ENCODE results near the gene CAMSAP2. TPM values are rescaled to one million over a fixed set of nuclear protein-coding genes. Genes with fewer than 3 reads are reported as not detected.

The CAMSAP2 gene, protein sequence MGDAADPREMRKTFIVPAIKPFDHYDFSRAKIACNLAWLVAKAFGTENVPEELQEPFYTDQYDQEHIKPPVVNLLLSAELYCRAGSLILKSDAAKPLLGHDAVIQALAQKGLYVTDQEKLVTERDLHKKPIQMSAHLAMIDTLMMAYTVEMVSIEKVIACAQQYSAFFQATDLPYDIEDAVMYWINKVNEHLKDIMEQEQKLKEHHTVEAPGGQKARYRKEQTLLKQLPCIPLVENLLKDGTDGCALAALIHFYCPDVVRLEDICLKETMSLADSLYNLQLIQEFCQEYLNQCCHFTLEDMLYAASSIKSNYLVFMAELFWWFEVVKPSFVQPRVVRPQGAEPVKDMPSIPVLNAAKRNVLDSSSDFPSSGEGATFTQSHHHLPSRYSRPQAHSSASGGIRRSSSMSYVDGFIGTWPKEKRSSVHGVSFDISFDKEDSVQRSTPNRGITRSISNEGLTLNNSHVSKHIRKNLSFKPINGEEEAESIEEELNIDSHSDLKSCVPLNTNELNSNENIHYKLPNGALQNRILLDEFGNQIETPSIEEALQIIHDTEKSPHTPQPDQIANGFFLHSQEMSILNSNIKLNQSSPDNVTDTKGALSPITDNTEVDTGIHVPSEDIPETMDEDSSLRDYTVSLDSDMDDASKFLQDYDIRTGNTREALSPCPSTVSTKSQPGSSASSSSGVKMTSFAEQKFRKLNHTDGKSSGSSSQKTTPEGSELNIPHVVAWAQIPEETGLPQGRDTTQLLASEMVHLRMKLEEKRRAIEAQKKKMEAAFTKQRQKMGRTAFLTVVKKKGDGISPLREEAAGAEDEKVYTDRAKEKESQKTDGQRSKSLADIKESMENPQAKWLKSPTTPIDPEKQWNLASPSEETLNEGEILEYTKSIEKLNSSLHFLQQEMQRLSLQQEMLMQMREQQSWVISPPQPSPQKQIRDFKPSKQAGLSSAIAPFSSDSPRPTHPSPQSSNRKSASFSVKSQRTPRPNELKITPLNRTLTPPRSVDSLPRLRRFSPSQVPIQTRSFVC (N-terminal part only)
- 24.5 TPM for polyA plus RNA-seq (2013, experiment 1 of 2; ENCODE audit: insufficient read length)
- 29.6 TPM for polyA plus RNA-seq (2013, experiment 2 of 2; ENCODE audit: insufficient read length)

GRCh38 chr1:200738327-200738948 lies at the start of gene CAMSAP2:
CAMSAP2 (plus strand) TSS chr1:200738893; CDS start chr1:200739828, 935 bp downstream.
- DNase-seq, result peak; percentile 92

GRCh38 chr1:200692316-200692715 lies 46.4 kb upstream of the CAMSAP2 start:
- DNase-seq, result no peak

GRCh38 chr1:200693327-200693726 lies 45.4 kb upstream of the CAMSAP2 start:
- no peak for DNase-seq

DNA sequence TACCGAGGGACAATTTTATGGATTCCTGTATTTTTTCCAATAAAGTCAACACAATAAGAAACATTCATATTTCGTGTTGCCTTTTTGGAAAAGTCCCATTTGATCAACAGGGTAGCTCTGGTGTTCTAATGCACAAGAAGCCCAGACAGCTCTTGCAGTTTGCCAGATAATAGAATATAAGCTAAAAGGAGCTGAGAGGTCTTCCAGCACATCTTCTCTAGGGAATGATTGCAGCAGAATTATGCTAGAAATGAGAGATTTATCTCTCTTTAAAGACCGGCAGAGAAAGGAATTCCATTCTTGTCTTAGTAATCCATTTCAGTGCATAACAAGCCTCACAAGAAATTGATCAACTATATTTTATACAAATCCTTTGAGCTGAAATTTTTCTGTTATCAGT lies 44.0 kb upstream of the CAMSAP2 start:
- no peak for DNase-seq

DNA sequence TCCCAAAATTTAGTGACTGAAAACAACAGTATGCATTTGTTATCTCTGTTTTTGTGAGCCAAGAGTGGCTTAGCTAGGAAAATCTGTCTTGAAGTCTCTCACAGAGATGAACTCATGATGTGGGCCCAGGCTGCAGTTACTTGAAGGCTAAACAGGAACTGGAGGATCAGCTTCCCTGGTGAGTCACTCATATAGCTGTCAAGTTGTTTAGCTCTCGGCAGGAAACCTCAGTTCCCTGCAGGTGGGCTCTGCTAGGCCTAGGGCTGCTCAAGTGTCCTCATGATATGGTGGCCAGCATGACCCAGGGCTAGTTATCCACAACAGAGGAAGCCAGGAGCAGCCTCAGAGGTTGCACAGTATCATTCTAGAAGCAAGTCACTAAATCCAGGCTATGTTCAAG lies 38.8 kb upstream of the CAMSAP2 start:
- peak; percentile 68 for DNase-seq

GRCh38 chr1:200704986-200705500 lies 33.6 kb upstream of the CAMSAP2 start:
- no peak for DNase-seq

GRCh38 chr1:200706111-200706814 lies 32.4 kb upstream of the CAMSAP2 start:
- no peak for DNase-seq

DNA sequence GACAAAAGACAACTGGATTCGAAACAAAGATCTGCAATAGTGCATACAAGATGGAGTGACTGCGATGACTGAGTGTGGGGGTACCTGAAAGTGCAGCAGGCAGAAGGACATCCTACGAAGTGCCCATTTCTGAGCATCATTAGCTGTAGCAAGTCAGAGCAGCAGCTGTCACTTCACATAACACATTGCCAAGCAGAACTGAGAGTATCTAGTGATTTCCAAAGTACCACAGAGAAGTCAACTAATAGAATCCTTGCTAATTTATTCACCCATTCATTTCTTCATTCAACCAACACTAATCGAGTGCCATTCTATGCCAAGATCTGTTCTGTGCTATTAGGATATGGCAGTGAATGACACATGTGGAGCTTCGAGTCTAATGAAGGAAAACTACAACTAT lies 31.6 kb upstream of the CAMSAP2 start:
- DNase-seq, result no peak

DNA sequence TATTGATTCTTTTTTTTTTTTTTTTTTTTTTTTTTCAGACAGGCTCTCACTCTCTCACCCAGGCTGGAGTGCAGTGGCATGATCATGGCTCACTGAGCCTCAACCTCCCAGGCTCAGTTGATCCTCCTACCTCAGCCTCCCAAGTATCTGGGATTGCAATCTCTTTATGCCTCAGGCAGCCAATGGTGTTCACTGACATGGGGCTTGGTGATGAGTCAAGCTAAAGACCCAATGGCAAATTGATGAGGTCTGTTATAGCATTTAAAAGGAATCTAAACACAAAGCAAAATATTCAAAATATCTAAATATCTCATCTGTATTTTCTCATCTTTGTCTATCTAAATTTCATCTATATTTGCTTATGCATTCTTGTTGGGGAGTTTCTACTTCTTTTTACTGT lies 30.5 kb upstream of the CAMSAP2 start:
- DNase-seq, result no peak

- DNase-seq, result peak; percentile 26
Measured at GRCh38 chr1:200708769-200709168, 29.9 kb upstream of the CAMSAP2 start.

GRCh38 chr1:200710166-200710565 lies 28.5 kb upstream of the CAMSAP2 start:
- DNase-seq, result no peak

GRCh38 chr1:200714504-200715187 lies 24.0 kb upstream of the CAMSAP2 start:
- no peak for DNase-seq

GRCh38 chr1:200720199-200720598 lies 18.5 kb upstream of the CAMSAP2 start:
- no peak for DNase-seq

GRCh38 chr1:200724064-200724463 lies 14.6 kb upstream of the CAMSAP2 start:
- DNase-seq, result no peak

GRCh38 chr1:200727257-200727656 lies 11.4 kb upstream of the CAMSAP2 start:
- no peak for DNase-seq

- DNase-seq, result no peak
Measured at GRCh38 chr1:200729863-200730262, 8.8 kb upstream of the CAMSAP2 start.

DNA sequence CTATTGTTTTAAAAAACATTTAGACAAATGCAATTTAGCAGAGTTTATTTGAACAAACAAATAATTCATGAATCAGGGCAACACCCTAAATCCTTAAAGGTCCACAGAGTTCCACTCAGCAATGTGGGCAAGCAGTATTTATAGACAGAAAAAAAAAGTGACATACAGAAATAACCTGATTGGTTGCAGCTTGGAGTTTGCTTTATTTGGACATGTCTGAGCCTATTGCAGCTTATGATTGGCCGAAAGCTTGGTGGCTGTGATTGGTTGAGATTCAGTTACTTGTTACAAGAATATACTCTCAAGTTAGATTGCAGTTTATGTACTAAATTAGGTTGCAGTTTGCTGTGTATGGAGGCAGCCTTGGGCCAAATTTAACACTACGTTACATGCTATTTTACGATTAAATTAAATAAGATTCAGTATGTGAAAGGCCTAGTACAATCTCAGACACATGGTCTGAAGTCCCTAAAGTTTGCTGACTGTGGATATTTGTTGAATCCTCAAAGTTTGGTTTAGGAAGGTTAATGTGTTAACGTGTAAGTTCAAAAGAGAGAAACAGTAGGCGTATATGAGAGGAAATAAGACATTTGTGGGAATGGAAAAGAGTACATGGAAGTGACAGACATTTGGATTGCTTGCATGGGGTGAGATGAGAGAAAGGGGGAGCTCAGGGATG lies 6.9 kb upstream of the CAMSAP2 start:
- no peak for DNase-seq

GRCh38 chr1:200732438-200732837 lies 6.3 kb upstream of the CAMSAP2 start:
- no peak for DNase-seq

- DNase-seq, result no peak
Measured at GRCh38 chr1:200733907-200734306, 4.8 kb upstream of the CAMSAP2 start.

DNA sequence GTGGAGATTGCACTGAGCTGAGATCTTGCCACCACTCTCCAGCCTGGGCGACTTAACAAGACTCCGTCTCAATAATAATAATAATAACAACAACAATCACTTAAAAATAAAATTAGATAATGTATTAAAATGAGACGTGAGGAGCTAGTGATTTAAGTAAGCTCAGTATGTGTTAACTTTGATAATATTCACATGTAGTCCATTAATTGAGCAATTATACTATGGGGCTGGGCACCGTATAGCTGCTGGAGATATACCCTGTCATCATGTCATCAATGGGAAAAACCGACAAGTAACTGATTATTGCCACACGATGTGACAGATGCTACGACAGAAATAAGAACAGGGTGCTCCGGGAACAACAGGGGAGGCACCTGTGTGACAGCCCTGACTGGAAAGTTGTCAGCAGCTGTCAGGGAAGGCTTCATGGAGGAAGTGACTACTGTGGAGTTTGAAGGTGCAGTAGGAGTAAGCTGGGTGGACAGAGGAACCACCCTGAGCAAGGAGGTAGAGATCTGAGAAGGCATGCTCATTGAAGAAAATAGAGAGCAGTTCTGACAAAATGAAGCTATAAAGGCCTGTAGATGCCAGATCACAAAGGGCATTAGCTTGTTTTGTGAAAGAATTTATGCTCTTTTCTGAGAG lies 924 bp upstream of the CAMSAP2 start:
- DNase-seq, result no peak
